IPS-18a (cell line): ENCODE measurements around the gene CUX1.
A peak's percentile ranks its signal among the peaks of the same experiment; 100 is the strongest.
"Not testable (repeated sequence)": the region's sequence is repeated elsewhere in the genome, so short reads cannot be mapped to it uniquely, and the experiment has no call there.

Experiments
- H3K27ac ChIP-seq: one replicate; pipeline ENCODE4 v1.5.1; 2013; ENCODE audit warnings: low read length
- H3K27me3 ChIP-seq: one replicate; pipeline ENCODE4 v1.6.1; 2013; ENCODE audit warnings: mild to moderate bottlenecking, low read length; ENCODE audit not compliant: control insufficient read depth, insufficient read depth
- H3K36me3 ChIP-seq: one replicate; pipeline ENCODE4 v1.6.1; 2013; ENCODE audit warnings: low read depth, low read length; ENCODE audit not compliant: control insufficient read depth
- H3K4me1 ChIP-seq: one replicate; pipeline ENCODE4 v1.6.1; 2013; ENCODE audit warnings: low read depth, low read length; ENCODE audit not compliant: control insufficient read depth
- H3K4me3 ChIP-seq: one replicate; pipeline ENCODE4 v1.5.1; 2013; ENCODE audit warnings: low read length
- H3K9ac ChIP-seq: one replicate; pipeline ENCODE4 v1.6.1; 2013; ENCODE audit warnings: mild to moderate bottlenecking, low read length, moderate library complexity
- H3K9me3 ChIP-seq: one replicate; pipeline ENCODE4 v1.6.1; 2013; ENCODE audit warnings: low read depth, low read length; ENCODE audit not compliant: control insufficient read depth

The CUX1 gene

GRCh38 chr7:101919363-101920115 lies 102.1 kb downstream of the CUX1 start:
- Histone ChIP-seq H3K36me3 (peaks cover 13% of the 10 kb centered on the region), H3K4me3 (no peak overlapping the region), H3K27me3 (no peaks in the 10 kb centered on the region), H3K9me3 (no peaks in the 10 kb centered on the region), H3K27ac (no peak overlapping the region), H3K9ac (no peak overlapping the region), H3K4me1 (peaks cover 10% of the 10 kb centered on the region)

- H3K27ac ChIP-seq, result no peak overlapping the region
- peaks cover 10% of the 10 kb centered on the region for H3K4me1 ChIP-seq
- no peak overlapping the region for H3K9ac ChIP-seq
- H3K4me3 ChIP-seq, result no peak overlapping the region
- H3K9me3 ChIP-seq, result no peaks in the 10 kb centered on the region
- no peaks in the 10 kb centered on the region for H3K27me3 ChIP-seq
- H3K36me3 ChIP-seq, result peaks cover 10% of the 10 kb centered on the region
Measured at GRCh38 chr7:101921061-101921460, 103.6 kb downstream of the CUX1 start.

GRCh38 chr7:101921546-101922489 lies 104.4 kb downstream of the CUX1 start:
- peaks cover 10% of the 10 kb centered on the region for H3K36me3 ChIP-seq
- not testable (repeated sequence) for H3K27ac ChIP-seq, H3K9ac ChIP-seq, H3K9me3 ChIP-seq, H3K4me3 ChIP-seq, H3K27me3 ChIP-seq
- peaks cover 10% of the 10 kb centered on the region for H3K4me1 ChIP-seq

- Histone ChIP-seq H3K36me3 (peaks cover 7% of the 10 kb centered on the region), H3K27me3 (no peaks in the 10 kb centered on the region), H3K9me3 (no peaks in the 10 kb centered on the region), H3K9ac (no peak overlapping the region), H3K27ac (no peak overlapping the region), H3K4me3 (no peak overlapping the region), H3K4me1 (peaks cover 13% of the 10 kb centered on the region)
Measured at GRCh38 chr7:101922631-101923601, 105.5 kb downstream of the CUX1 start.

GRCh38 chr7:101923602-101923985 lies 106.2 kb downstream of the CUX1 start:
- H3K9me3 ChIP-seq, result no peaks in the 10 kb centered on the region
- peaks cover 4% of the 10 kb centered on the region for H3K36me3 ChIP-seq
- no peaks in the 10 kb centered on the region for H3K27me3 ChIP-seq
- H3K9ac ChIP-seq, result no peak overlapping the region
- H3K4me1 ChIP-seq, result peaks cover 15% of the 10 kb centered on the region
- H3K27ac ChIP-seq, result no peak overlapping the region
- H3K4me3 ChIP-seq, result no peak overlapping the region

- peaks cover 4% of the 10 kb centered on the region for H3K36me3 ChIP-seq
- peaks cover 15% of the 10 kb centered on the region for H3K4me1 ChIP-seq
- H3K27me3 ChIP-seq, result no peaks in the 10 kb centered on the region
- no peak overlapping the region for H3K27ac ChIP-seq
- no peak overlapping the region for H3K4me3 ChIP-seq
- no peak overlapping the region for H3K9ac ChIP-seq
- no peaks in the 10 kb centered on the region for H3K9me3 ChIP-seq
Measured at GRCh38 chr7:101924171-101924570, 106.7 kb downstream of the CUX1 start.

- Histone ChIP-seq H3K4me1 (peaks cover 18% of the 10 kb centered on the region), H3K9me3 (no peaks in the 10 kb centered on the region), H3K36me3 (peaks cover 4% of the 10 kb centered on the region), H3K27me3 (no peaks in the 10 kb centered on the region), H3K27ac (peak overlapping the region; percentile 23), H3K4me3 (no peak overlapping the region), H3K9ac (no peak overlapping the region)
Measured at GRCh38 chr7:101926265-101926664, 108.8 kb downstream of the CUX1 start.

GRCh38 chr7:101927389-101927788 lies 110.0 kb downstream of the CUX1 start:
- Histone ChIP-seq H3K27ac (no peak overlapping the region), H3K36me3 (peaks cover 4% of the 10 kb centered on the region), H3K4me1 (peaks cover 29% of the 10 kb centered on the region), H3K9me3 (no peaks in the 10 kb centered on the region), H3K4me3 (no peak overlapping the region), H3K27me3 (no peaks in the 10 kb centered on the region), H3K9ac (no peak overlapping the region)

- peaks cover 31% of the 10 kb centered on the region for H3K4me1 ChIP-seq
- no peak overlapping the region for H3K27ac ChIP-seq
- H3K27me3 ChIP-seq, result no peaks in the 10 kb centered on the region
- no peak overlapping the region for H3K4me3 ChIP-seq
- no peaks in the 10 kb centered on the region for H3K9me3 ChIP-seq
- H3K36me3 ChIP-seq, result peaks cover 4% of the 10 kb centered on the region
- H3K9ac ChIP-seq, result no peak overlapping the region
Measured at GRCh38 chr7:101927802-101928201, 110.4 kb downstream of the CUX1 start.

- Histone ChIP-seq H3K9me3 (no peaks in the 10 kb centered on the region), H3K9ac (no peak overlapping the region), H3K4me1 (peaks cover 36% of the 10 kb centered on the region), H3K36me3 (peaks cover 4% of the 10 kb centered on the region), H3K27me3 (no peaks in the 10 kb centered on the region), H3K4me3 (no peak overlapping the region), H3K27ac (no peak overlapping the region)
Measured at GRCh38 chr7:101929256-101929655, 111.8 kb downstream of the CUX1 start.

GRCh38 chr7:101929911-101930310 lies 112.5 kb downstream of the CUX1 start:
- peaks cover 43% of the 10 kb centered on the region for H3K4me1 ChIP-seq
- not testable (repeated sequence) for H3K4me3 ChIP-seq, H3K9me3 ChIP-seq, H3K27me3 ChIP-seq, H3K9ac ChIP-seq, H3K36me3 ChIP-seq, H3K27ac ChIP-seq
